K562 (cell line): ENCODE measurements around the gene NUP62. TPM values are rescaled to one million over a fixed set of nuclear protein-coding genes. Genes with fewer than 3 reads are reported as not detected.
A peak's percentile ranks its signal among the peaks of the same experiment; 100 is the strongest.

Source experiments
- ATAC-seq: fragments of 200-7000 bp; cut with Tn5 transposase; 3 replicates; pipeline ENCODE4 v1.9.1; 2020; ENCODE audit warnings: moderate library complexity
- BruUV-seq: library from RNA; stranded (reverse); fragments of 400-500 nt; replicated peaks from 2 replicates; lab custom pipeline; 2021; lab: Mats Ljungman, UMichigan
- CTCF ChIA-PET: fragments of 300-600 bp; formaldehyde crosslinking; extraction: SDS; loops from one replicate; lab custom pipeline; 2021; ENCODE audit warnings: low intra/inter-chr PET ratio; lab: Yijun Ruan, JAX
- POLR2A ChIA-PET: fragments of 300-600, 350-650 bp; sonication (Branson Sonifier 250); formaldehyde crosslinking; extraction: SDS; loops from one replicate; lab custom pipeline; 2021; ENCODE audit warnings: antibody characterized with exemption, inconsistent platforms; lab: Yijun Ruan, JAX
- DNase-seq, 4 experiments: peaks; one replicate each; pipeline versions ENCODE4 v3.0.0 to v3.0.0-alpha.2; 2011 to 2018; ENCODE audit warnings: low spot score in 3 of 4, mixed read lengths in 3 of 4; ENCODE audit errors: extremely low read depth in 1 of 4
- FAIRE-seq: peaks from 2 replicates; lab custom pipeline; 2011; peaks lifted over from hg19 to GRCh38; lab: Jason Lieb, UNC
- H2AFZ ChIP-seq: 2 replicates; pipeline ENCODE4 v1.6.0; 2011; ENCODE audit warnings: low read depth, low read length, control low read depth, inconsistent platforms
- H3K27ac ChIP-seq: fragments of 200-600 bp; 3 replicates; pipeline ENCODE4 v1.8.0; 2011; ENCODE audit warnings: low read depth, mild to moderate bottlenecking, control low read depth, inconsistent platforms, low read length, moderate library complexity, mixed read lengths; ENCODE audit errors: extremely low read depth
- H3K27me3 ChIP-seq, 2 experiments: fragments of 300-600 bp in 1 of 2; 2 replicates in 1 of 2; 3 replicates in 1 of 2; pipeline versions ENCODE4 v1.6.0 to v1.8.0; 2011; ENCODE audit warnings: inconsistent platforms in 2 of 2, low read length in 2 of 2, mild to moderate bottlenecking in 1 of 2, mixed read lengths in 1 of 2, moderate library complexity in 1 of 2; ENCODE audit not compliant: control insufficient read depth in 2 of 2, insufficient read depth in 2 of 2
- H3K36me3 ChIP-seq: fragments of 300-600 bp; 3 replicates; pipeline ENCODE4 v1.8.0; 2011; ENCODE audit warnings: mild to moderate bottlenecking, low read length, inconsistent platforms; ENCODE audit not compliant: control insufficient read depth, insufficient read depth
- H3K4me1 ChIP-seq, 2 experiments: fragments of 200-600 bp in 1 of 2; replicated peaks in 1 of 2; 2 replicates in 1 of 2; 3 replicates in 1 of 2; pipeline versions ENCODE4 v1.5.1 to v1.8.0; 2011; ENCODE audit warnings: inconsistent platforms in 2 of 2, low read length in 2 of 2, mild to moderate bottlenecking in 1 of 2, mixed read lengths in 1 of 2, moderate library complexity in 1 of 2; ENCODE audit not compliant: control insufficient read depth in 2 of 2, insufficient read depth in 2 of 2
- H3K4me2 ChIP-seq: 2 replicates; pipeline ENCODE4 v1.6.1; 2011; ENCODE audit warnings: low read length, control low read depth, inconsistent platforms, mixed read lengths; ENCODE audit not compliant: insufficient read depth
- H3K4me3 ChIP-seq: fragments of 200-600 bp; sonication (generic), shearing (Covaris generic); 2 replicates; pipeline ENCODE4 v1.5.1; 2016; ENCODE audit warnings: control low read depth, inconsistent platforms
- H3K79me2 ChIP-seq: fragments of 200-600 bp; 3 replicates; pipeline ENCODE4 v1.8.0; 2011; ENCODE audit warnings: low read length, inconsistent platforms; ENCODE audit not compliant: control insufficient read depth, insufficient read depth
- H3K9ac ChIP-seq, 2 experiments: 2 replicates each; pipeline versions ENCODE4 v1.6.0 to v1.6.1; 2011; ENCODE audit warnings: low read depth in 2 of 2, low read length in 2 of 2, control low read depth in 1 of 2, inconsistent platforms in 1 of 2, mild to moderate bottlenecking in 1 of 2, mixed read lengths in 1 of 2; ENCODE audit not compliant: insufficient read depth in 1 of 2
- H3K9me1 ChIP-seq: one replicate; pipeline ENCODE4 v1.6.0; 2011; ENCODE audit warnings: inconsistent platforms, mild to moderate bottlenecking, low read length, moderate library complexity; ENCODE audit not compliant: control insufficient read depth, insufficient read depth
- H3K9me3 ChIP-seq: replicated peaks from 2 replicates; pipeline ENCODE4 v1.5.1; 2011; ENCODE audit warnings: low read depth, low read length, inconsistent platforms; ENCODE audit not compliant: control insufficient read depth, insufficient read depth
- H4K20me1 ChIP-seq: replicated peaks from 2 replicates; pipeline ENCODE4 v1.6.1; 2011; ENCODE audit warnings: low read length, inconsistent platforms, mixed read lengths; ENCODE audit not compliant: control insufficient read depth, insufficient read depth
- ARID2 ChIP-seq: fragments of 450-650 bp; IDR thresholded peaks from 2 replicates; pipeline ENCODE4 v1.6.1; 2017; ENCODE audit warnings: antibody characterized with exemption, mild to moderate bottlenecking
- CBFA2T3 ChIP-seq: fragments of 450-650 bp; IDR thresholded peaks from 2 replicates; pipeline ENCODE4 v1.6.1; 2017
- CBFB ChIP-seq: sonication (generic); formaldehyde crosslinking; IDR thresholded peaks from 2 replicates; pipeline ENCODE4 v1.4.0; 2020; ENCODE audit warnings: mild to moderate bottlenecking, missing genetic modification reagents
- DPF2 ChIP-seq: fragments of 450-650 bp; IDR thresholded peaks from 2 replicates; pipeline ENCODE4 v1.6.1; 2016
- HEY1 ChIP-seq: fragments of 250-450 bp; sonication (Bioruptor Pico); IDR thresholded peaks from 2 replicates; pipeline ENCODE4 v1.5.0; 2020; ENCODE audit warnings: mild to moderate bottlenecking, moderate library complexity, borderline replicate concordance
- KDM5B ChIP-seq: fragments of 200-600 bp; sonication (generic); IDR thresholded peaks from 2 replicates; pipeline ENCODE4 v1.6.1; 2012; ENCODE audit warnings: low read depth, mild to moderate bottlenecking, moderate library complexity, low read length, control low read depth, inconsistent platforms; ENCODE audit not compliant: insufficient replicate concordance
- NFE2 ChIP-seq: IDR thresholded peaks from 2 replicates; pipeline ENCODE4 v1.6.1; 2014; ENCODE audit warnings: antibody characterized with exemption, low read depth
- NR2F6 ChIP-seq: fragments of 450-650 bp; formaldehyde crosslinking; IDR thresholded peaks from 2 replicates; pipeline ENCODE4 v1.4.0; 2020; ENCODE audit warnings: mild to moderate bottlenecking
- POLR2G ChIP-seq: fragments of 200-400 bp; formaldehyde crosslinking; IDR thresholded peaks from 2 replicates; pipeline ENCODE4 v1.6.1; 2017; ENCODE audit warnings: low read depth, mild to moderate bottlenecking, antibody characterized with exemption, low read length, moderate library complexity
- RBFOX2 ChIP-seq: fragments of 200-400 bp; formaldehyde crosslinking; IDR thresholded peaks from 2 replicates; pipeline ENCODE4 v1.6.1; 2017; ENCODE audit warnings: low read depth, mild to moderate bottlenecking, low read length, moderate library complexity
- RNF219 ChIP-seq: fragments of 250-450 bp; sonication (Bioruptor Pico); IDR thresholded peaks from 2 replicates; pipeline ENCODE4 v1.5.0; 2022; ENCODE audit warnings: mild to moderate bottlenecking
- SOX6 ChIP-seq: fragments of 450-650 bp; IDR thresholded peaks from 2 replicates; pipeline ENCODE4 v1.6.1; 2014; ENCODE audit warnings: mild to moderate bottlenecking
- ZC3H4 ChIP-seq: sonication (generic); formaldehyde crosslinking; IDR thresholded peaks from 2 replicates; pipeline ENCODE4 v1.9.0; 2021; ENCODE audit warnings: missing genetic modification reagents, borderline replicate concordance
- ZNF589 ChIP-seq: fragments of 200-800 bp; sonication (Bioruptor generic); IDR thresholded peaks from 2 replicates; pipeline ENCODE4 v1.6.1; 2016; ENCODE audit warnings: low read depth, missing genetic modification characterization, missing compliant biosample characterization
- WGBS: fragments of 100-300 bp; shearing (Covaris generic); methylation state at CpG from one replicate; pipeline ENCODE4 v1.1.6; 2016; ENCODE audit warnings: low coverage, mixed read lengths; ENCODE audit not compliant: insufficient coverage; ENCODE audit errors: missing lambda C conversion rate; 5-methylcytosine and 5-hydroxymethylcytosine counted together
- in situ Hi-C: fragments of 300-500 bp; cut with MboI; formaldehyde crosslinking; loops from 4 replicates; pipeline ENCODE4 v1.15.0; 2018; ENCODE audit warnings: inconsistent platforms, mixed read lengths
- intact Hi-C: fragments of 100-400 bp; cut with micrococcal nuclease; formaldehyde crosslinking; loops from 2 replicates; pipeline ENCODE4 v1.14.2; 2022
- polyA plus RNA-seq, 8 experiments: library from polyadenylated mRNA; depleted of rRNA in 4 of 8; stranded (reverse) in 5 of 8; unstranded in 3 of 8; fragments of >200 nt; fragmentation: Nextera tagmentation in 2 of 8; fragmentation: Illumina TruSeq in 1 of 8; extraction: Ambion mirVana in 2 of 8; extraction: Trizol in 1 of 8; gene quantifications; 2 replicates each; pipeline versions ENCODE4 v1.2.1 to v1.2.3, GENCODE V29; 2011 to 2014; ENCODE audit warnings: inconsistent platforms in 1 of 8, missing spikeins in 1 of 8
- total RNA-seq, 7 experiments: library from RNA; depleted of rRNA in 6 of 7; stranded (reverse); fragments of >200 nt in 6 of 7; fragmentation: Illumina TruSeq in 2 of 7; extraction: Trizol in 2 of 7; gene quantifications; 2 replicates each; pipeline versions ENCODE4 v1.2.1 to v1.2.3, GENCODE V29; 2011 to 2021; ENCODE audit warnings: low replicate concordance in 1 of 7

The NUP62 gene
- total and polyA plus RNA-seq, 9 of the 15 experiments (the other 6 are each of a cell fraction or from before 2014, with no cell fraction given), result 16.9 to 109 (median 66.0) TPM

DNA sequence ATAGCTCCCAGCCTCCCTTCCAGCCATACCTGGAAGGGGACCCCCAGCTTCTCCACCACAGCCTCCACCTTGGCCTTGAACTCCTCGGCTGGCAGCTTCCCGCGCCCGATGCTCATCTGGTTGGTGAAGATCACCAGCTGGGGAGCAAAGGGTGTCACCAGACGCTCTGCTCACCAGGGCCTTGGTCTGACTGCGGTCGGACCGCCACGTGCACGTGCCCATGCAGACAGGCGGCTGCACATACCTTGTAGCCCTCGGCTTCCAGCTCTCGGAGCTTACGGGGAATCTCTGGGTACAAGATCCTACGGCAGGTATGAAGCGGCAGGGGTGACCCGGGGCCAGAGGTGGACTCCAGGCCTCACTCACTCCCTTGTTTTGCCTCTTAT lies 65.4 kb downstream of the NUP62 start:
- FAIRE-seq (no peak), ATAC-seq (no peak), DNase-seq (no peak)
- H3K4me2 ChIP-seq, result no peak overlapping the region
- ChIA-PET CTCF (no interaction called here), POLR2A (interaction anchor here (1.5 to 2.2 kb wide), 3 partner anchors 10 to 78 kb away, joined by 3 to 18 read pairs (median 7); partner anchors contain the start of gene PTOV1)
- H3K36me3 ChIP-seq, result peaks cover 59% of the 10 kb centered on the region
- intact Hi-C loops, result no loop called here
- peak overlapping the region in 1 of 2 experiments; percentile 74; a peak in 2 of 4 replicates for H3K9ac ChIP-seq
- in situ Hi-C loops, result no loop called here
- H4K20me1 ChIP-seq, result peaks cover 21% of the 10 kb centered on the region; the same call in 1 of the 2 replicates
- WGBS, result 92% methylated on average over 17 of the region's 17 CpGs
- TF ChIP-seq ARID2 (no peak), RNF219 (no peak), NR2F6 (no peak), DPF2 (no peak), KDM5B (no peak), POLR2G (peak; percentile 54), SOX6 (no peak), RBFOX2 (0 out of 2 replicates have a peak, but pooled peaks have one; percentile 35), CBFA2T3 (no peak), CBFB (CRISPR knock-in tag) (no peak), NFE2 (no peak), ZC3H4 (CRISPR knock-in tag) (no peak), HEY1 (CRISPR knock-in tag) (no peak), ZNF589 (CRISPR knock-in tag) (no peak)
- H3K27ac ChIP-seq, result no peak overlapping the region
- no peak overlapping the region for H3K4me3 ChIP-seq
- peaks cover 39% of the 10 kb centered on the region for H3K79me2 ChIP-seq
- no peaks in the 10 kb centered on the region for H3K27me3 ChIP-seq
- H3K9me1 ChIP-seq, result peaks cover 4% of the 10 kb centered on the region
- BruUV-seq, result no TSS peak
- no peak overlapping the region for H2AFZ ChIP-seq
- peaks cover 28 to 82% of the 10 kb centered on the region in 2 experiments for H3K4me1 ChIP-seq
- H3K9me3 ChIP-seq, result no peaks in the 10 kb centered on the region
